Measurements from ENCODE around the gene COPZ2.
A peak's percentile ranks its signal among the peaks of the same experiment; 100 is the strongest.

The COPZ2 gene

GRCh38 chr17:47986520-47986919 is 51.1 kb downstream of the COPZ2 start:
- DNase-seq = no peak

GRCh38 chr17:47983492-47984223 is 53.9 kb downstream of the COPZ2 start:
- DNase-seq = no peak

GRCh38 chr17:47982645-47983390 is 54.8 kb downstream of the COPZ2 start:
- no peak for DNase-seq

GRCh38 chr17:47982091-47982617 is 55.4 kb downstream of the COPZ2 start:
- DNase-seq = no peak

- no peak for DNase-seq
Measured at GRCh38 chr17:47981462-47981861, 56.1 kb downstream of the COPZ2 start.

- no peak for DNase-seq
Measured at GRCh38 chr17:47980541-47980940, 57.1 kb downstream of the COPZ2 start.

- peak; percentile 39 for DNase-seq
Measured at GRCh38 chr17:47978324-47978723, 59.3 kb downstream of the COPZ2 start.
